ENCODE data around the gene OMA1.

The OMA1 gene

DNA sequence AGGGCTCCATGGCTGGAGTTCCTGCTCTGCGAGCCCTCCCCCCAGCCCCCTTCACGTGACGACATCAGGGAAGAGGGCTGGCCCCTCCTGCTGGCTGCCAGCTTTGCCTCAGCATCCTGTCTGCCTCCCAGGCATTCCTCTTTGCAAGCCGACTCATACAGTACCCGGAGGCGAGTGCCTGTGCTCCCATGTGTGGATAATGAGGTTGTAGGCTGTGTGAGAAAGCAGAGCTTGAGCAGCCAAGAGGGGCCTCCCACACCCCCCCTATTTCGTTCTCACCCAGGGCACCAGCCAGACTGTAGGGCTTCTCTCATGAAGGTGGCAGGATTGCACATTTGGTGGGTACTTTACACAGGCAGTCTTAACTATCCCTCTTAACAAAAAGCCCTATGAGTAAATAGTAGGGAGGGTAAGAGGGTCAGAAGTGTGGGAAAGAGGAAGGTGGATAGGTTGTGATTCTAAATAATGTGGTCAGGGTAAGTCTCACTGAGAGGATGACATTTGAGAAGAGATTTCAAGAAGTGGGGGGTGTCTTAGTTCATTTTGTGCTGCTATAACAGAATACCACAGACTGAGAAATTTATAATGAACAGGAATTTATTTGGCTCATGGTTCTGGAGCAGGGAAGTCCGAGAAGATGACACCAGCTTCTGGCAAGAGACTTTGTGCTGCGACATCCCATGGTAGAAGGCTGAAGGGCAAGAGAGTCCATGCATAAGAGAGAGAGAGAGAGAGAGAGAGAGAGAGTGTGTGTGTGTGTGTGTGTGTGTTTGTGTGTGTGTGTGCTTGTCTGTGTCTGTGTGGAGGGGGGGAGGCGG is 113.5 kb downstream of the OMA1 start:
- in situ Hi-C loops (cut with HindIII; ENCODE audit: low pct_ligation_motif_present, low sequenced_read_pairs) = no loop called here
- Histone ChIP-seq H3K4me3 (ENCODE audit: low read depth, low read length) (no peak overlapping the region), H3K36me3 (replicated peaks) (no peaks in the 10 kb centered on the region), H3K27me3 (replicated peaks) (no peaks in the 10 kb centered on the region), H3K27ac (no peak overlapping the region)
- DNase-seq = peak; percentile 35
- TF ChIP-seq, protein P1, sequence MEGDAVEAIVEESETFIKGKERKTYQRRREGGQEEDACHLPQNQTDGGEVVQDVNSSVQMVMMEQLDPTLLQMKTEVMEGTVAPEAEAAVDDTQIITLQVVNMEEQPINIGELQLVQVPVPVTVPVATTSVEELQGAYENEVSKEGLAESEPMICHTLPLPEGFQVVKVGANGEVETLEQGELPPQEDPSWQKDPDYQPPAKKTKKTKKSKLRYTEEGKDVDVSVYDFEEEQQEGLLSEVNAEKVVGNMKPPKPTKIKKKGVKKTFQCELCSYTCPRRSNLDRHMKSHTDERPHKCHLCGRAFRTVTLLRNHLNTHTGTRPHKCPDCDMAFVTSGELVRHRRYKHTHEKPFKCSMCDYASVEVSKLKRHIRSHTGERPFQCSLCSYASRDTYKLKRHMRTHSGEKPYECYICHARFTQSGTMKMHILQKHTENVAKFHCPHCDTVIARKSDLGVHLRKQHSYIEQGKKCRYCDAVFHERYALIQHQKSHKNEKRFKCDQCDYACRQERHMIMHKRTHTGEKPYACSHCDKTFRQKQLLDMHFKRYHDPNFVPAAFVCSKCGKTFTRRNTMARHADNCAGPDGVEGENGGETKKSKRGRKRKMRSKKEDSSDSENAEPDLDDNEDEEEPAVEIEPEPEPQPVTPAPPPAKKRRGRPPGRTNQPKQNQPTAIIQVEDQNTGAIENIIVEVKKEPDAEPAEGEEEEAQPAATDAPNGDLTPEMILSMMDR (IDR thresholded peaks at IDR 0.05; ENCODE audit: low read depth, low read length, missing control alignments) = peak; percentile 35

DNA sequence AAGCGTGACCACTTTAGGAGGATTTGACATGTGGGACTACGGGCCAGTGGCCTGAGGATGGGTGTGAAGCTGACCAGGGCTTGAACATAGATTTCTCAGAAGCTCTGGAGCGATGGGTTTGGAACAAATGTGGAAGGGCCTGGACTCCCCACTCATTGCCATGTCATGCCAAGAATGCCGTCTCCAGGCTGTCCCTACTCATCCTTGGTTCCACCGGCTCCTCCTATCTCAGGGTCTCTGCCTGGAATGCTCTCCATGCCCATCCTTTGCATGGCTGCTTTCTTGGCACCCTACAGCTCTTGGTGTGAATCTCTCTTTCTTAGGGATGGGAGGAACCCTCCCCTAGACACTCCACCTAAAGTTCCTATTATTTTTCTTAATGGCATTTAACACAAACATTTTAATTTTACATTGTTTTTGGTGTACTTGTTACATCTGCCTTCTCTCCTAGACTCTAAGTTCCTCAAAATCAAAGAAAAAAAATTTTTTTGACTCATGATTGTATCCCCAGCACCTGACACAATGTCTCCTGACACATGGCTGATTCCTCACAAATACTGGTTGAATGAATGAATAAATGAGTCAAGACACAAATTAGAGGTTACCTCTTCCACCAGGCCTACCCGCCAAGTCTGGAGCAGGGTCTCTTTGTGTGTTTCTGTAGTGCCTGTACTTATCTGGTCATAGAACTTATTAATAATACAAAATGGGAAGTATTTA is 114.5 kb downstream of the OMA1 start:
- DNase-seq = no peak
- Histone ChIP-seq H3K27ac (no peak overlapping the region), H3K36me3 (replicated peaks) (no peaks in the 10 kb centered on the region), H3K27me3 (replicated peaks) (no peaks in the 10 kb centered on the region), H3K4me3 (ENCODE audit: low read depth, low read length) (no peak overlapping the region)
- in situ Hi-C loops (cut with HindIII; ENCODE audit: low pct_ligation_motif_present, low sequenced_read_pairs) = no loop called here
- TF ChIP-seq, protein P1 (IDR thresholded peaks at IDR 0.05; ENCODE audit: low read depth, low read length, missing control alignments) = no peak

Data from brain microvascular endothelial cell (primary cell).